ENCODE measurements around the gene GPR42.
A peak's percentile ranks its signal among the peaks of the same experiment; 100 is the strongest.
"Not testable (repeated sequence)": the region's sequence is repeated elsewhere in the genome, so short reads cannot be mapped to it uniquely, and the experiment has no call there.

Gene GPR42

GRCh38 chr19:35398570-35398969, 27.7 kb downstream of the GPR42 start:
- DNase-seq (ENCODE audit: extremely low spot score), result no peak
- no peak for TF ChIP-seq CTCF (IDR thresholded peaks at IDR 0.05; ENCODE audit: control extremely low read depth, extremely low read depth, low read depth, missing control alignments)
- CTCF ChIA-PET, result no interaction called here
- POLR2A ChIA-PET, result no interaction called here

GRCh38 chr19:35399231-35399630, 28.4 kb downstream of the GPR42 start:
- DNase-seq (ENCODE audit: extremely low spot score), result no peak
- ChIA-PET CTCF (interaction anchor here (0.7 to 1.3 kb wide), 3 partner anchors 19 to 96 kb away, joined by 3 to 4 read pairs (median 4); no protein-coding TSS in a partner anchor), POLR2A (no interaction called here)
- no peak for TF ChIP-seq CTCF (IDR thresholded peaks at IDR 0.05; ENCODE audit: control extremely low read depth, extremely low read depth, low read depth, missing control alignments)

- POLR2A ChIA-PET, result no interaction called here
- CTCF ChIA-PET, result interaction anchor here (0.7 to 1.3 kb wide), 3 partner anchors 18 to 95 kb away, joined by 3 to 4 read pairs (median 4); no protein-coding TSS in a partner anchor
- TF ChIP-seq CTCF (IDR thresholded peaks at IDR 0.05; ENCODE audit: control extremely low read depth, extremely low read depth, low read depth, missing control alignments), result no peak
- DNase-seq (ENCODE audit: extremely low spot score), result no peak
These were observed 29.3 kb downstream of the GPR42 start for GRCh38 chr19:35399948-35400772.

- no peak for TF ChIP-seq CTCF (IDR thresholded peaks at IDR 0.05; ENCODE audit: control extremely low read depth, extremely low read depth, low read depth, missing control alignments)
- POLR2A ChIA-PET, result no interaction called here
- no peak for DNase-seq (ENCODE audit: extremely low spot score)
- CTCF ChIA-PET, result interaction anchor here (0.6 to 2.4 kb wide), 2 partner anchors 13 to 48 kb away, joined by 3 to 12 read pairs; no protein-coding TSS in a partner anchor
These were observed 29.9 kb downstream of the GPR42 start for GRCh38 chr19:35400773-35401100.

- DNase-seq (ENCODE audit: extremely low spot score), result peak; percentile 52
- CTCF ChIA-PET, result interaction anchor here (0.6 to 2.4 kb wide), 5 partner anchors 13 to 94 kb away, joined by 3 to 12 read pairs (median 10); no protein-coding TSS in a partner anchor
- POLR2A ChIA-PET, result not testable (repeated sequence)
These were observed 30.5 kb downstream of the GPR42 start for GRCh38 chr19:35401416-35401815.

GRCh38 chr19:35403116-35403760, 32.4 kb downstream of the GPR42 start:
- DNase-seq (ENCODE audit: extremely low spot score), result no peak
- ChIA-PET CTCF (interaction anchor here (1.1 to 2.4 kb wide), 7 partner anchors 14 to 92 kb away, joined by 3 to 12 read pairs (median 6); no protein-coding TSS in a partner anchor), POLR2A (interaction anchor here (0.6 to 0.7 kb wide), 3 partner anchors 13 to 69 kb away, joined by 3 to 7 read pairs (median 4); no protein-coding TSS in a partner anchor)
- TF ChIP-seq CTCF (IDR thresholded peaks at IDR 0.05; ENCODE audit: control extremely low read depth, extremely low read depth, low read depth, missing control alignments), result no peak
